HCT116 (cell line): ENCODE measurements around the gene SLC23A1. TPM values are rescaled to one million over a fixed set of nuclear protein-coding genes. Genes with fewer than 3 reads are reported as not detected.

ENCODE experiments used
- ATAC-seq: fragments of 200-7000 bp; cut with Tn5 transposase; 2 replicates; pipeline ENCODE4 v1.9.1; 2020; ENCODE audit warnings: mild to moderate bottlenecking, moderate library complexity
- BruUV-seq: library from RNA; stranded (reverse); fragments of 400-500 nt; replicated peaks from 2 replicates; lab custom pipeline; 2021; lab: Mats Ljungman, UMichigan
- CTCF ChIA-PET: fragments of 300-600 bp; sonication (Branson Sonifier 250); formaldehyde crosslinking; loops from one replicate; lab custom pipeline; 2021; ENCODE audit warnings: antibody characterized with exemption; lab: Charles Lee
- POLR2A ChIA-PET: fragments of 300-600, 350-600 bp; sonication (Branson Sonifier 250); formaldehyde crosslinking; loops from one replicate; lab custom pipeline; 2021; ENCODE audit warnings: antibody characterized with exemption; lab: Charles Lee
- RAD21 ChIA-PET, 2 experiments: fragments of 300-600 bp; sonication (Branson Sonifier 250); formaldehyde crosslinking; loops; one replicate each; lab custom pipeline; 2023; ENCODE audit warnings: low total read pairs in 2 of 2; ENCODE audit not compliant: uncharacterized antibody in 2 of 2, unreplicated experiment in 2 of 2, low non-redundant PET in 1 of 2; lab: Charles Lee
- DNase-seq: peaks from one replicate; pipeline ENCODE4 v3.0.0-alpha.2; 2010; ENCODE audit warnings: low read depth, low spot score
- H2AFZ ChIP-seq: fragments of 200-600 bp; shearing (Covaris generic), sonication (generic); 2 replicates; pipeline ENCODE4 v1.6.1; 2017; ENCODE audit warnings: low read depth, mixed run types, mixed read lengths, antibody characterized with exemption, low read length; ENCODE audit not compliant: poor library complexity, severe bottlenecking
- H3K27ac ChIP-seq: 2 replicates; pipeline ENCODE4 v1.5.1; 2012; ENCODE audit warnings: low read depth, low read length
- H3K27me3 ChIP-seq: fragments of 200-600 bp; sonication (generic); 2 replicates; pipeline ENCODE4 v1.6.1; 2016; ENCODE audit warnings: mixed run types, low read length, mixed read lengths; ENCODE audit not compliant: insufficient read depth
- H3K36me3 ChIP-seq, 2 experiments: fragments of 200-500 bp in 1 of 2; fragments of 200-600 bp in 1 of 2; sonication (Bioruptor generic) in 1 of 2; sonication (generic) in 1 of 2; 2 replicates each; pipeline versions ENCODE4 v1.5.1 to v1.6.1; 2014 to 2016; ENCODE audit warnings: low read length in 2 of 2, inconsistent platforms in 1 of 2, mixed read lengths in 1 of 2, mixed run types in 1 of 2; ENCODE audit not compliant: insufficient read depth in 2 of 2, control insufficient read depth in 1 of 2
- H3K4me1 ChIP-seq, 2 experiments: fragments of 200-600 bp in 1 of 2; sonication (generic) in 1 of 2; 2 replicates each; pipeline versions ENCODE4 v1.5.1 to v1.6.1; 2012 to 2017; ENCODE audit warnings: low read length in 2 of 2, inconsistent platforms in 1 of 2, mild to moderate bottlenecking in 1 of 2, mixed read lengths in 1 of 2, mixed run types in 1 of 2, moderate library complexity in 1 of 2; ENCODE audit not compliant: insufficient read depth in 2 of 2, control insufficient read depth in 1 of 2
- H3K4me2 ChIP-seq: fragments of 200-600 bp; sonication (generic); 2 replicates; pipeline ENCODE4 v1.6.1; 2017; ENCODE audit warnings: mixed run types, low read length, mixed read lengths
- H3K4me3 ChIP-seq, 2 experiments: fragments of 200-600 bp in 1 of 2; sonication (generic) in 1 of 2; replicated peaks in 1 of 2; 2 replicates each; pipeline ENCODE4 v1.5.1; 2011 to 2016; ENCODE audit warnings: low read length in 2 of 2, control low read depth in 1 of 2, low read depth in 1 of 2, mild to moderate bottlenecking in 1 of 2, mixed read lengths in 1 of 2, mixed run types in 1 of 2
- H3K79me2 ChIP-seq: fragments of 200-600 bp; sonication (generic); 2 replicates; pipeline ENCODE4 v1.6.1; 2017; ENCODE audit warnings: mild to moderate bottlenecking, mixed run types, low read length, moderate library complexity, mixed read lengths; ENCODE audit not compliant: insufficient read depth
- H3K9ac ChIP-seq: fragments of 200-600 bp; sonication (generic); 2 replicates; pipeline ENCODE4 v1.6.1; 2016; ENCODE audit warnings: low read length, mixed read lengths
- H3K9me2 ChIP-seq: fragments of 200-600 bp; sonication (generic), shearing (Covaris generic); 2 replicates; pipeline ENCODE4 v1.6.1; 2017; ENCODE audit warnings: mixed run types, mild to moderate bottlenecking, moderate library complexity; ENCODE audit not compliant: insufficient read depth
- H3K9me3 ChIP-seq, 2 experiments: fragments of 200-500 bp in 1 of 2; fragments of 200-600 bp in 1 of 2; sonication (Bioruptor generic) in 1 of 2; sonication (generic) in 1 of 2; 2 replicates each; pipeline ENCODE4 v1.6.1; 2014 to 2017; ENCODE audit warnings: low read length in 2 of 2, mixed read lengths in 2 of 2, inconsistent platforms in 1 of 2, low read depth in 1 of 2, mild to moderate bottlenecking in 1 of 2, mixed run types in 1 of 2, moderate library complexity in 1 of 2; ENCODE audit not compliant: control insufficient read depth in 1 of 2, insufficient read depth in 1 of 2
- H4K20me1 ChIP-seq: fragments of 200-600 bp; sonication (generic), shearing (Covaris generic); 2 replicates; pipeline ENCODE4 v1.6.1; 2017; ENCODE audit warnings: mixed run types, mild to moderate bottlenecking, moderate library complexity; ENCODE audit not compliant: insufficient read depth
- CBX3 ChIP-seq: IDR thresholded peaks from 2 replicates; pipeline ENCODE4 v1.6.1; 2012; ENCODE audit warnings: low read depth
- CEBPB ChIP-seq: IDR thresholded peaks from 2 replicates; pipeline ENCODE4 v1.6.1; 2012; ENCODE audit warnings: low read depth
- FOSL1 ChIP-seq: IDR thresholded peaks from 2 replicates; pipeline ENCODE4 v1.6.1; 2012; ENCODE audit warnings: low read depth
- JUND ChIP-seq: IDR thresholded peaks from 2 replicates; pipeline ENCODE4 v1.6.1; 2012
- POLR2AphosphoS5 ChIP-seq: IDR thresholded peaks from 2 replicates; pipeline ENCODE4 v1.6.1; 2011; ENCODE audit warnings: mild to moderate bottlenecking, low read depth, low read length, moderate library complexity
- RAD21 ChIP-seq: IDR thresholded peaks from 2 replicates; pipeline ENCODE4 v1.6.1; 2012; ENCODE audit warnings: low read depth, mild to moderate bottlenecking
- SP1 ChIP-seq: IDR thresholded peaks from 2 replicates; pipeline ENCODE4 v1.6.1; 2012; ENCODE audit warnings: low read depth
- SRF ChIP-seq: IDR thresholded peaks from 2 replicates; pipeline ENCODE4 v1.6.1; 2012; ENCODE audit warnings: low read depth
- TCF7L2 ChIP-seq: IDR thresholded peaks from 2 replicates; pipeline ENCODE4 v1.7.0; 2011; ENCODE audit warnings: borderline replicate concordance, inconsistent platforms; ENCODE audit not compliant: insufficient read depth, insufficient read length; ENCODE audit errors: extremely low read depth
- YY1 ChIP-seq: IDR thresholded peaks from 2 replicates; pipeline ENCODE4 v1.6.1; 2011; ENCODE audit warnings: low read length, low read depth, moderate library complexity, mild to moderate bottlenecking; ENCODE audit not compliant: insufficient replicate concordance; ENCODE audit errors: extremely low read depth
- intact Hi-C: fragments of 100-400 bp; cut with micrococcal nuclease; formaldehyde crosslinking; loops from 2 replicates; pipeline ENCODE4 v1.10.0; 2022
- total RNA-seq: library from RNA; stranded (reverse); gene quantifications from one replicate; pipeline ENCODE4 v1.2.1, GENCODE V29; 2021; ENCODE audit not compliant: unreplicated experiment
- TF ChIP-seq, protein P1 (sequence below): IDR thresholded peaks from 2 replicates; pipeline ENCODE4 v1.6.1; 2012
- TF ChIP-seq, protein P2 (sequence below): IDR thresholded peaks from 2 replicates; pipeline ENCODE4 v1.6.1; 2012; ENCODE audit warnings: low read depth
- TF ChIP-seq, protein P3 (sequence below), 3 experiments: fragments of 200-600 bp in 1 of 3; sonication (generic) in 1 of 3; IDR thresholded peaks in 2 of 3; conservative IDR thresholded peaks in 1 of 3; 2 replicates each; pipeline ENCODE4 v1.5.1; 2012 to 2017; ENCODE audit warnings: low read depth in 2 of 3, low read length in 2 of 3, antibody characterized with exemption in 1 of 3, borderline replicate concordance in 1 of 3, control low read depth in 1 of 3, mild to moderate bottlenecking in 1 of 3, mixed read lengths in 1 of 3, mixed run types in 1 of 3, moderate library complexity in 1 of 3; ENCODE audit not compliant: insufficient read depth in 1 of 3

The SLC23A1 gene
- total RNA-seq, 1 experiment from 2014 or later, result not detected

DNA sequence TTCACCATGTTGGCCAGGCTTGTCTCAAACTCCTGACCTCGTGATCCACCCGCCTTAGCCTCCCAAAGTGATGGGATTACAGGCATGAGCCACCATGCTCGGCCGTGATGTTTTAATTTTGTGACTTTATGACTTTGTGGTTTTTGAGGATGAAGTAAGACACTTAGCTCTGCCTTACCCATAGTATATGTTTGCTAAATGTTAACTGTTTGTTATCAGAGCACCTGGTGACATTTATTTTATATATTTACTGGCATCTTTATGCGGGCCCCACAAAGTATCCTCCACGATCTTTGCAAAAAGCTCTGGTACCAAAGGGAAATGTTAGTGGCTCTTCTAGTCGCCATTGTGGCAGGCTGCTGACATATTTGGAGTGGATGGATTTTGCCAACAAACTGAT, 6.7 kb downstream of the SLC23A1 start:
- H3K4me1 ChIP-seq, result peaks cover 28 to 29% of the 10 kb centered on the region in 2 experiments
- ChIA-PET CTCF (no interaction called here), POLR2A (no interaction called here), RAD21 (interaction anchor here in 1 of 2 experiments (0.6 kb wide), 1 partner anchor 144 kb away, joined by 3 read pairs; no protein-coding TSS in a partner anchor)
- H3K9ac ChIP-seq, result no peak overlapping the region
- BruUV-seq, result no TSS peak
- H3K27ac ChIP-seq, result no peak overlapping the region
- H3K9me3 ChIP-seq, result no peaks in the 10 kb centered on the region
- no peak for DNase-seq
- no peaks in the 10 kb centered on the region for H3K79me2 ChIP-seq
- no peaks in the 10 kb centered on the region for H3K27me3 ChIP-seq
- no peak for TF ChIP-seq TCF7L2
- TF ChIP-seq YY1, result no peak
- no peak for TF ChIP-seq SP1
- no peak for TF ChIP-seq CBX3
- TF ChIP-seq JUND, result no peak
- no peak for TF ChIP-seq CEBPB
- no peaks in the 10 kb centered on the region for H4K20me1 ChIP-seq
- no peak overlapping the region for H3K4me2 ChIP-seq
- ATAC-seq, result no peak
- no peak overlapping the region for H3K4me3 ChIP-seq
- no peaks in the 10 kb centered on the region for H3K9me2 ChIP-seq
- intact Hi-C loops, result loop anchor here (10.0 kb wide), 1 partner anchor 182 kb away; the partner anchor contains the start of gene SIL1
- H2AFZ ChIP-seq, result no peak overlapping the region
- H3K36me3 ChIP-seq, result peaks cover 2 to 9% of the 10 kb centered on the region in 2 experiments; a peak in 2 of 4 replicates

DNA sequence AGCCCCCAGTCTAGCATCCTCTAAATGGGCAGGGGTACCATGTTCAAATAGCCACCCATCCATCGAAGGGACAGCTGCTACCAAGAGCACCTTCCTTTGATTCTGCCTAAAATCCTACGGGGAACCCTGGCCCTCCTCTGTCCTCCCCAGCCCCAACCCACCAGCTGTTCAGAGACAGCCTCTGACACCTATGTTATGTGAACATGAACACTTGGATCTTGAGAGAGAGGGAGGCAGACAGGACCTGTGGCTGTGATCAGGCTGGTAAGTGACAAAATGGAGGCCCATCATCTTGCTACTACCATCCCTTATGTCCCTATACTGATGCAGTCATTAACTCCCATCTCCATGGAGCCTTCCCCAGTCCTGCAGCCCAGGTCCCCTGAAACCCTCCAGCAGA, 8.2 kb downstream of the SLC23A1 start:
- 0 out of 2 replicates have a peak overlapping the region, but pooled peaks have one; percentile 68 for H3K27ac ChIP-seq
- RAD21 ChIA-PET, result no interaction called here
- H3K9me3 ChIP-seq, result no peaks in the 10 kb centered on the region
- H4K20me1 ChIP-seq, result no peaks in the 10 kb centered on the region
- no peaks in the 10 kb centered on the region for H3K9me2 ChIP-seq
- H3K4me2 ChIP-seq, result no peak overlapping the region
- no TSS peak for BruUV-seq
- CTCF ChIA-PET, result no interaction called here
- POLR2A ChIA-PET, result interaction anchor here (1.2 kb wide), 1 partner anchor 33 kb away, joined by 5 read pairs; no protein-coding TSS in a partner anchor
- DNase-seq (no peak), ATAC-seq (no peak)
- H3K9ac ChIP-seq, result no peak overlapping the region
- peaks cover 28 to 29% of the 10 kb centered on the region in 2 experiments for H3K4me1 ChIP-seq
- H3K36me3 ChIP-seq, result peaks cover 2 to 13% of the 10 kb centered on the region in 2 experiments; a peak in 2 of 4 replicates
- intact Hi-C loops, result loop anchor here (10.0 kb wide), 1 partner anchor 180 kb away; the partner anchor contains the start of gene SIL1
- no peak overlapping the region for H3K4me3 ChIP-seq
- TF ChIP-seq, protein P1, sequence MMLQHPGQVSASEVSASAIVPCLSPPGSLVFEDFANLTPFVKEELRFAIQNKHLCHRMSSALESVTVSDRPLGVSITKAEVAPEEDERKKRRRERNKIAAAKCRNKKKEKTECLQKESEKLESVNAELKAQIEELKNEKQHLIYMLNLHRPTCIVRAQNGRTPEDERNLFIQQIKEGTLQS, result no peak
- TF ChIP-seq CBX3 (no peak), SP1 (no peak), TCF7L2 (no peak), FOSL1 (no peak), JUND (no peak), SRF (no peak), RAD21 (no peak), CEBPB (no peak), POLR2AphosphoS5 (no peak)
- TF ChIP-seq, protein P2, sequence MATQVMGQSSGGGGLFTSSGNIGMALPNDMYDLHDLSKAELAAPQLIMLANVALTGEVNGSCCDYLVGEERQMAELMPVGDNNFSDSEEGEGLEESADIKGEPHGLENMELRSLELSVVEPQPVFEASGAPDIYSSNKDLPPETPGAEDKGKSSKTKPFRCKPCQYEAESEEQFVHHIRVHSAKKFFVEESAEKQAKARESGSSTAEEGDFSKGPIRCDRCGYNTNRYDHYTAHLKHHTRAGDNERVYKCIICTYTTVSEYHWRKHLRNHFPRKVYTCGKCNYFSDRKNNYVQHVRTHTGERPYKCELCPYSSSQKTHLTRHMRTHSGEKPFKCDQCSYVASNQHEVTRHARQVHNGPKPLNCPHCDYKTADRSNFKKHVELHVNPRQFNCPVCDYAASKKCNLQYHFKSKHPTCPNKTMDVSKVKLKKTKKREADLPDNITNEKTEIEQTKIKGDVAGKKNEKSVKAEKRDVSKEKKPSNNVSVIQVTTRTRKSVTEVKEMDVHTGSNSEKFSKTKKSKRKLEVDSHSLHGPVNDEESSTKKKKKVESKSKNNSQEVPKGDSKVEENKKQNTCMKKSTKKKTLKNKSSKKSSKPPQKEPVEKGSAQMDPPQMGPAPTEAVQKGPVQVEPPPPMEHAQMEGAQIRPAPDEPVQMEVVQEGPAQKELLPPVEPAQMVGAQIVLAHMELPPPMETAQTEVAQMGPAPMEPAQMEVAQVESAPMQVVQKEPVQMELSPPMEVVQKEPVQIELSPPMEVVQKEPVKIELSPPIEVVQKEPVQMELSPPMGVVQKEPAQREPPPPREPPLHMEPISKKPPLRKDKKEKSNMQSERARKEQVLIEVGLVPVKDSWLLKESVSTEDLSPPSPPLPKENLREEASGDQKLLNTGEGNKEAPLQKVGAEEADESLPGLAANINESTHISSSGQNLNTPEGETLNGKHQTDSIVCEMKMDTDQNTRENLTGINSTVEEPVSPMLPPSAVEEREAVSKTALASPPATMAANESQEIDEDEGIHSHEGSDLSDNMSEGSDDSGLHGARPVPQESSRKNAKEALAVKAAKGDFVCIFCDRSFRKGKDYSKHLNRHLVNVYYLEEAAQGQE, result no peak
- TF ChIP-seq, protein P3, sequence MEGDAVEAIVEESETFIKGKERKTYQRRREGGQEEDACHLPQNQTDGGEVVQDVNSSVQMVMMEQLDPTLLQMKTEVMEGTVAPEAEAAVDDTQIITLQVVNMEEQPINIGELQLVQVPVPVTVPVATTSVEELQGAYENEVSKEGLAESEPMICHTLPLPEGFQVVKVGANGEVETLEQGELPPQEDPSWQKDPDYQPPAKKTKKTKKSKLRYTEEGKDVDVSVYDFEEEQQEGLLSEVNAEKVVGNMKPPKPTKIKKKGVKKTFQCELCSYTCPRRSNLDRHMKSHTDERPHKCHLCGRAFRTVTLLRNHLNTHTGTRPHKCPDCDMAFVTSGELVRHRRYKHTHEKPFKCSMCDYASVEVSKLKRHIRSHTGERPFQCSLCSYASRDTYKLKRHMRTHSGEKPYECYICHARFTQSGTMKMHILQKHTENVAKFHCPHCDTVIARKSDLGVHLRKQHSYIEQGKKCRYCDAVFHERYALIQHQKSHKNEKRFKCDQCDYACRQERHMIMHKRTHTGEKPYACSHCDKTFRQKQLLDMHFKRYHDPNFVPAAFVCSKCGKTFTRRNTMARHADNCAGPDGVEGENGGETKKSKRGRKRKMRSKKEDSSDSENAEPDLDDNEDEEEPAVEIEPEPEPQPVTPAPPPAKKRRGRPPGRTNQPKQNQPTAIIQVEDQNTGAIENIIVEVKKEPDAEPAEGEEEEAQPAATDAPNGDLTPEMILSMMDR (IDR thresholded peaks at IDR 0.05 in 2 of 3, conservative IDR thresholded peaks at IDR 0.05 in 1 of 3; ENCODE audit: borderline replicate concordance in 1 of 3, insufficient read depth in 1 of 3, low read depth in 2 of 3, low read length in 2 of 3), result no peak
- H3K79me2 ChIP-seq, result no peaks in the 10 kb centered on the region
- no peaks in the 10 kb centered on the region for H3K27me3 ChIP-seq
- no peak overlapping the region for H2AFZ ChIP-seq
